Esophagus squamous epithelium (tissue), 4 donors: ENCODE results near the gene CRYL1.

ENCODE experiments used
- CTCF ChIP-seq, 6 experiments: fragments of 450-650 bp in 4 of 6; fragments of 200-600 bp in 2 of 6; sonication (generic) in 2 of 6; IDR thresholded peaks; one replicate each; pipeline ENCODE4 v1.5.1; 2016 to 2019; ENCODE audit warnings: antibody characterized with exemption in 6 of 6, mild to moderate bottlenecking in 4 of 6, moderate library complexity in 4 of 6
- POLR2A ChIP-seq, 4 donors: fragments of 450-650 bp; IDR thresholded peaks; one replicate each; pipeline ENCODE4 v1.6.1; 2017; ENCODE audit warnings: antibody characterized with exemption in 4 of 4, mild to moderate bottlenecking in 4 of 4, moderate library complexity in 3 of 4

- TF ChIP-seq POLR2A (IDR thresholded peaks at IDR 0.05) = no peak
- TF ChIP-seq CTCF (IDR thresholded peaks at IDR 0.05) = no peak
Measured at GRCh38 chr13:20494656-20495055, 31.0 kb downstream of the CRYL1 start.
